Gastroesophageal sphincter (tissue), 3 donors: ENCODE data around the gene TAS2R16.

ENCODE experiments used
- EP300 ChIP-seq: sonication (generic); formaldehyde crosslinking; IDR thresholded peaks from one replicate; pipeline ENCODE4 v1.6.1; 2017; ENCODE audit warnings: antibody characterized with exemption, mild to moderate bottlenecking
- POLR2A ChIP-seq, 2 donors: fragments of 450-650 bp; IDR thresholded peaks; one replicate each; pipeline ENCODE4 v1.6.1; 2017; ENCODE audit warnings: antibody characterized with exemption in 2 of 2, mild to moderate bottlenecking in 2 of 2, moderate library complexity in 1 of 2
- POLR2AphosphoS5 ChIP-seq: sonication (generic); formaldehyde crosslinking; IDR thresholded peaks from one replicate; pipeline ENCODE4 v1.6.1; 2017; ENCODE audit warnings: antibody characterized with exemption
- TF ChIP-seq, protein P1 (sequence below), 4 experiments: fragments of 200-600 bp in 2 of 4; fragments of 450-650 bp in 2 of 4; sonication (generic) in 1 of 4; IDR thresholded peaks; one replicate each; pipeline ENCODE4 v1.5.1; 2017 to 2019; ENCODE audit warnings: antibody characterized with exemption in 4 of 4, mild to moderate bottlenecking in 2 of 4, moderate library complexity in 2 of 4

DNA sequence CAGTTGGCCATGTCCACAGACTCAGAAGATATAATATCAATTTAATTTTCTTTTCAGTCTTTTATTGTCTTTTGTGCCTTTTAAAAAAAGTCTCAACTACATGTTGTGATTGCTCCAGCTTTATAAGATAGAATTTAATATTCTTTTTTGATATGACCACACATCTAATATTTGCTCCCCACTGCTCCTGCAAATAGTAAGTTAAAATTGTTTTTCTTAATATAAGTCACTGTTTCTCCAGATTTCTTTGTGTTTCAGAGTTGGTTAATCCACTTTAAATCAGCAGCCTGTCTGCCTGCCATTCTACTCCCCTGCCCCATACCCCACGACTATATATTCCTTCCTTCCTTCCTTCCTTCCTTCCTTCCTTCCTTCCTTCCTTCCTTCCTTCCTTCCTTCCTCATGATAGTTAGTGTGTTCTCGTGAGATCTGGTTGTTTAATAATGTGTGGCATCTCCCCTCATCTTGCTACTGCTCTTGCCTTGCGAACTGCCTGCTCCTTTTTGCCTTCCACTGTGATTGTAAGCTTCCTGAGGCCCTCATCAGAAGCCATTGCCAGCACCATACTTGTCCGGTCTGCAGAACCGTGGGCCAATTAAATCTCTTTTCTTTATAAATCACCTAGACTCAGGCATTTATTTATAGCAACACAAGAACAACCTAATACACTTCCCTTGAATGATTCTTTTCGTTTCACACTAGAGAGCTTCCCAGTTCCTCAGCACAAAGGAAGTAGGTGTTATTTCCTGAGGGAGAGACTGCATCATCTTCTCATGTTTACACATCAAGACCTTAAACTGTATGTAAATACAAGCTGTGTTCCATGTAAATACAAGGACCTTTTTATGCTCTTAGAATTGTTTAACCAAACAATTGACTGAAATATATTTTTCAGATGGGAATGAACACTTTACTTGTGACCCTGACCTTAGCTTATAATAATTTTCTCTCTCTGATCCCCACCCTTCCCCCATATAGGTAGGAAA is 24.5 kb downstream of the TAS2R16 start:
- TF ChIP-seq, protein P1, sequence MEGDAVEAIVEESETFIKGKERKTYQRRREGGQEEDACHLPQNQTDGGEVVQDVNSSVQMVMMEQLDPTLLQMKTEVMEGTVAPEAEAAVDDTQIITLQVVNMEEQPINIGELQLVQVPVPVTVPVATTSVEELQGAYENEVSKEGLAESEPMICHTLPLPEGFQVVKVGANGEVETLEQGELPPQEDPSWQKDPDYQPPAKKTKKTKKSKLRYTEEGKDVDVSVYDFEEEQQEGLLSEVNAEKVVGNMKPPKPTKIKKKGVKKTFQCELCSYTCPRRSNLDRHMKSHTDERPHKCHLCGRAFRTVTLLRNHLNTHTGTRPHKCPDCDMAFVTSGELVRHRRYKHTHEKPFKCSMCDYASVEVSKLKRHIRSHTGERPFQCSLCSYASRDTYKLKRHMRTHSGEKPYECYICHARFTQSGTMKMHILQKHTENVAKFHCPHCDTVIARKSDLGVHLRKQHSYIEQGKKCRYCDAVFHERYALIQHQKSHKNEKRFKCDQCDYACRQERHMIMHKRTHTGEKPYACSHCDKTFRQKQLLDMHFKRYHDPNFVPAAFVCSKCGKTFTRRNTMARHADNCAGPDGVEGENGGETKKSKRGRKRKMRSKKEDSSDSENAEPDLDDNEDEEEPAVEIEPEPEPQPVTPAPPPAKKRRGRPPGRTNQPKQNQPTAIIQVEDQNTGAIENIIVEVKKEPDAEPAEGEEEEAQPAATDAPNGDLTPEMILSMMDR (IDR thresholded peaks at IDR 0.05) = no peak
- no peak for TF ChIP-seq EP300
- no peak for TF ChIP-seq POLR2A (IDR thresholded peaks at IDR 0.05)
- no peak for TF ChIP-seq POLR2AphosphoS5
